Thoracic aorta (tissue), 2 donors: Measurements from ENCODE around the gene LMCD1. TPM values are rescaled to one million over a fixed set of nuclear protein-coding genes. Genes with fewer than 3 reads are reported as not detected.

ENCODE experiments used
- ATAC-seq: fragments of 150-250 bp; one replicate; pipeline ENCODE4 v1.8.0; 2017; ENCODE audit warnings: low read depth; ENCODE audit not compliant: insufficient number of reproducible peaks, low FRiP score
- DNase-seq: peaks from one replicate; pipeline ENCODE4 v3.0.0-alpha.2; 2020; ENCODE audit warnings: low spot score
- H3K27ac ChIP-seq, 2 donors: fragments of 200-600 bp; sonication (generic); 1 replicate in 1 of 2; 2 replicates in 1 of 2; pipeline ENCODE4 v1.5.1; 2016; ENCODE audit warnings: mild to moderate bottlenecking in 2 of 2, moderate library complexity in 2 of 2
- H3K27me3 ChIP-seq: fragments of 200-600 bp; sonication (generic); replicated peaks from 2 replicates; pipeline ENCODE4 v1.6.0; 2016; ENCODE audit warnings: mild to moderate bottlenecking; ENCODE audit not compliant: insufficient read depth
- H3K36me3 ChIP-seq: fragments of 200-600 bp; sonication (generic); one replicate; pipeline ENCODE4 v1.5.1; 2016
- H3K4me1 ChIP-seq, 2 donors: fragments of 200-600 bp; sonication (generic); 1 replicate in 1 of 2; 2 replicates in 1 of 2; pipeline versions ENCODE4 v1.5.1 to v1.6.0; 2016; ENCODE audit warnings: low read depth in 2 of 2, mild to moderate bottlenecking in 1 of 2; ENCODE audit not compliant: control insufficient read depth in 1 of 2
- H3K4me3 ChIP-seq: fragments of 200-600 bp; sonication (generic); 2 replicates; pipeline ENCODE4 v1.5.1; 2016; ENCODE audit warnings: mild to moderate bottlenecking
- H3K9me3 ChIP-seq: fragments of 200-600 bp; sonication (generic); 2 replicates; pipeline ENCODE4 v1.5.1; 2016
- total RNA-seq, 2 donors: library from RNA; depleted of rRNA; stranded (reverse); fragments of >200 nt; gene quantifications; one replicate each; pipeline versions ENCODE4 v1.1.0 to v1.2.3, GENCODE V29; 2016
- TF ChIP-seq, protein P1 (sequence below): fragments of 200-600 bp; sonication (generic); IDR thresholded peaks from one replicate; pipeline ENCODE4 v1.5.1; 2019; ENCODE audit warnings: antibody characterized with exemption

LMCD1 gene
- total RNA-seq, 2 donors from 2014 or later, result 813 to 852 TPM

DNA sequence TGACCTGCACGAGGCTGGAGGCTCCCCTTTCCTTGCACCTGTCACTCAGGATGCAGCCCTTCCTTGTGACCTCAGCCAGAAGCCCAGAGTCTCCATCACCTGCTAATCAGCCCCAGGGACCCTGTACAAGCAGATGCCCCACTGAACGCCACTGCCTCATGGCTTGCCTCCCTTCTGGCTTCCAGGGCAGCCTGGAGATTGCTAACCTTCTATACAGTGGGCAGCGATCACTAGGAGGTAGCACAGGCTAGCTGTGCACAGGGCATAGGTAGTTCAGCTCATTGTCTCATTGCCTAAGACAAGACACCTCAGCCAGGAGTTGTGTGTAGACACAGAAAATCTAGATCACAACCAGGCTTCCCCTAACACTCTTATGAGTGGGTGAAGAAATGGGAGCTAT lies 93.6 kb downstream of the LMCD1 start:
- DNase-seq (no peak), ATAC-seq (no peak)
- TF ChIP-seq, protein P1, sequence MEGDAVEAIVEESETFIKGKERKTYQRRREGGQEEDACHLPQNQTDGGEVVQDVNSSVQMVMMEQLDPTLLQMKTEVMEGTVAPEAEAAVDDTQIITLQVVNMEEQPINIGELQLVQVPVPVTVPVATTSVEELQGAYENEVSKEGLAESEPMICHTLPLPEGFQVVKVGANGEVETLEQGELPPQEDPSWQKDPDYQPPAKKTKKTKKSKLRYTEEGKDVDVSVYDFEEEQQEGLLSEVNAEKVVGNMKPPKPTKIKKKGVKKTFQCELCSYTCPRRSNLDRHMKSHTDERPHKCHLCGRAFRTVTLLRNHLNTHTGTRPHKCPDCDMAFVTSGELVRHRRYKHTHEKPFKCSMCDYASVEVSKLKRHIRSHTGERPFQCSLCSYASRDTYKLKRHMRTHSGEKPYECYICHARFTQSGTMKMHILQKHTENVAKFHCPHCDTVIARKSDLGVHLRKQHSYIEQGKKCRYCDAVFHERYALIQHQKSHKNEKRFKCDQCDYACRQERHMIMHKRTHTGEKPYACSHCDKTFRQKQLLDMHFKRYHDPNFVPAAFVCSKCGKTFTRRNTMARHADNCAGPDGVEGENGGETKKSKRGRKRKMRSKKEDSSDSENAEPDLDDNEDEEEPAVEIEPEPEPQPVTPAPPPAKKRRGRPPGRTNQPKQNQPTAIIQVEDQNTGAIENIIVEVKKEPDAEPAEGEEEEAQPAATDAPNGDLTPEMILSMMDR, result no peak

DNA sequence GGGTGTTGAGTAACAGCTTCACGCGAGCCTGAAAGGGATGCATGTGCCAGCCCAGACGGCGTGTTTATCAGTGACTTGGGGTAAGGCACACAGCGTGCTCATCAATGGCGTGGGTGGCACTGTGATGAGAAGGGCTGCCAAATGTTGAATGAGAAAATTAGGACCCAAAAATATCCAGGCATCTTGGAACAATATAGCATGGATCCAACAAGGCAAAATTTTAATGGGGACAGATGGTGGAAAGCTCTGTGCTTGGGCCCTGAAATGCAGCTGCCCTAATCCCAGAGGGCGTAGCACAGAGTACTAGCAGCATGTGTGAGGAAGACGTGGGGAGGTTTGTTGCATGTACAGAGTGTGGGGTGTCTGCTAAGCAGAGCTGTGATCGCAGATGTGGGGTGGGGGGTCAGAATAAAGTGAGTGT lies 94.1 kb downstream of the LMCD1 start:
- Histone ChIP-seq H3K27ac (no peak overlapping the region), H3K36me3 (no peaks in the 10 kb centered on the region), H3K27me3 (no peaks in the 10 kb centered on the region), H3K4me1 (peaks cover 4 to 28% of the 10 kb centered on the region in 2 donors), H3K4me3 (no peak overlapping the region), H3K9me3 (no peaks in the 10 kb centered on the region)
- ATAC-seq (no peak), DNase-seq (no peak)
- TF ChIP-seq, protein P1, result no peak

More for the DNA sequence above, 93.6 kb downstream of the LMCD1 start:
- H3K4me1 ChIP-seq, result peaks cover 4 to 28% of the 10 kb centered on the region in 2 donors
- H3K36me3 ChIP-seq, result no peaks in the 10 kb centered on the region
- H3K27me3 ChIP-seq, result no peaks in the 10 kb centered on the region
- H3K4me3 ChIP-seq, result no peak overlapping the region
- no peak overlapping the region for H3K27ac ChIP-seq
- no peaks in the 10 kb centered on the region for H3K9me3 ChIP-seq

DNA sequence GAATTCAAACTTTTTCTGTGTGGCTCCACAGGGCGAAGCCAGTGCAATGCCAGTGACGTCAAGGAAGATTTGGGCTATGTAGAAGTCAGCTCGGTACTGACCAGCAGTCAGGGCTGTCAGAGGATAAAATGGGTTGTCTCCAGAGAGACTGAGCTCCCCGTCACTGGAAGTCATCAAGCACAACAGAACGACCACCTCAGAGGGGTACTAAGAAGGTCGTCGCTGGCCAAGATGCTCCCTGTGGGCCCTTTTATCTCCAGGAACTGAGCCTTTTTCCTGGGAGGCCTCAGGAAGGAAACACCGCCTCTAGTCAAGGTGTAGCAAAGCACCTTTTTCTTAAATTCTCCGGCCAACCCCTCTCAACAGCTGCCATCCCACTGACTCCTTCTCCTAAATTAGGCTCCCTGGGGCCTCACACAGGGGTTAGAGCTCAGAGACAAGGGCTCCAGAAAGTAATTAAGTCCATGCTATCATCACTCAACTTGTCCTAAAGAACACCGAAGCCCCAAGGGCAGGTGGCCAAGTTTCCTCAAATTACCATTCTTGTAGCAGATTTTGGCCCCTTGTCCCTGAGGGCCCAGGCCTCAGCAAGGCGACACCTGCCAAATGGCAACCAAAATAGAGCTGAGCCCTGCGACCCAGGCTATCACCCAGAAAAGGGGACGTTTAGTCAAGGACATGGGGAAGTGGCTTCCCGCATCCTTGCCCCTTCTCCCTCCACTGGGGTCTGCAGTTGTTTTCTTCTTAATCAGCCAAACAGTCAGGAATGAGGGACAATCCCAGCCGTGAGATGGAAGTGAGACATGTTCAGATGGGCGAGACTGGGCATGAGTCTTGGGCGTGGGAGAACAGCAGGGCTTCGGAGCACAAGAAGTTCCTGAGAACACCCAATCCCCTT lies 94.9 kb downstream of the LMCD1 start:
- no peak for ATAC-seq
- no peaks in the 10 kb centered on the region for H3K27me3 ChIP-seq
- DNase-seq, result no peak
- peaks cover 4 to 28% of the 10 kb centered on the region in 2 donors for H3K4me1 ChIP-seq
- no peaks in the 10 kb centered on the region for H3K9me3 ChIP-seq
- TF ChIP-seq, protein P1, result no peak
- no peak overlapping the region for H3K27ac ChIP-seq
- H3K36me3 ChIP-seq, result no peaks in the 10 kb centered on the region
- H3K4me3 ChIP-seq, result no peak overlapping the region

DNA sequence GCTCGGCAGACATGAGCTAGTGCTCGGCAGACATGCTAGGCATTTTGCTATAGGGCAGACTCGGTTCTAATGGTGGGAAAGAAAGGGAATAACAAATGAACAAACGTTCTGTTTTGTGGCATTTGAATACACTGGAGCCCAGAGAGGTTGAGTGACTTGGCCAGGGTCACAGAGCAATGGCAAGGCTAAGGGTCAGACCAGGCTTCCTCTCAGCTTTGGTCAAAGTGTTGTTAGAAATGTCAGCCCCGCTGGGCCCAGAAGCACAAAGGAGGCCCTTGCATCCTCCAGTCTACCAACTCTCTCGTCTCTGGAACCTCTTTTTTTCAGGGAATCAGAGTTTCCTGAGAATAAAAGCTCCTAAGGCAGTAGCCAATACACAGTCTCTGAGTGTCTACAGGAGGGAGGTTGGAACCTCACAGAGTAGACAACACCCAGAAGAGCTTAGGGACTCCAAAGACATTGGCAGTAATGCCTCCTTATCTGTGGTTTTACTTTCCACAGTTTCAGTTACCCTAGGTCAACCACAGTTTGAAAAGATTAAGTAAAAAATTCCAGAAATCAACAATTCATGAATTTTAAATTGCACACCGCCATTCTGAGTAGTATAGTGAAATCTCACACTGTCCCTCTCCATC lies 95.7 kb downstream of the LMCD1 start:
- DNase-seq (no peak), ATAC-seq (no peak)
- no peaks in the 10 kb centered on the region for H3K27me3 ChIP-seq
- H3K9me3 ChIP-seq, result no peaks in the 10 kb centered on the region
- peaks cover 4 to 28% of the 10 kb centered on the region in 2 donors for H3K4me1 ChIP-seq
- no peaks in the 10 kb centered on the region for H3K36me3 ChIP-seq
- no peak overlapping the region for H3K27ac ChIP-seq
- H3K4me3 ChIP-seq, result no peak overlapping the region
- TF ChIP-seq, protein P1, result no peak

DNA sequence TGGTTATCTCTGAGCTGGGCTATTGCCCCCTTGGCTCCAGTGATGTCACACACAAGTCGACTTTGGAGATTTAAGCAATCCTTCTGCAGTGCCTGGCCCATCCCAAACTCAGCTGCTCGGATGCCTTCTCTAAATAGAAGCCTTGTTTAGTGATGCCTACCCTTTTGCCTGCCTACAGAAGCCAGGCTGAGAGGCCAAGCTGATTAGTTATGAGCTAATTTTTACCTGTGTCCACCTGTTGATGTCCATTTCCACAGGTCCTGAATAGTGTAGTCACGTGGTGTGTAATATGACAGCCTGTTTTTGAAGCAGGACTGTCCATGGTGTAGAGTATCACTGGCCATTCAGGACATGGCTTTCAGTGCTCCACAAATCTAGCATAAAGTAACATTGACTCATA lies 97.5 kb downstream of the LMCD1 start:
- H3K27me3 ChIP-seq, result no peaks in the 10 kb centered on the region
- no peak overlapping the region for H3K27ac ChIP-seq
- no peak for DNase-seq
- no peaks in the 10 kb centered on the region for H3K36me3 ChIP-seq
- H3K9me3 ChIP-seq, result no peaks in the 10 kb centered on the region
- H3K4me3 ChIP-seq, result no peak overlapping the region
- H3K4me1 ChIP-seq, result peaks cover 0 to 21% of the 10 kb centered on the region in 2 donors
- ATAC-seq, result no peak
- TF ChIP-seq, protein P1, result no peak
